Lung (tissue), 12 donors: ENCODE data around the gene STARD5. TPM values are rescaled to one million over a fixed set of nuclear protein-coding genes. Genes with fewer than 3 reads are reported as not detected.

Experiments
- ATAC-seq: fragments of 200-7000 bp; cut with Tn5 transposase; one replicate; pipeline ENCODE4 v1.9.1; 2020; ENCODE audit warnings: moderate number of reproducible peaks; ENCODE audit not compliant: insufficient read depth, low FRiP score
- DNase-seq, 3 donors: peaks; one replicate each; pipeline ENCODE4 v3.0.0-alpha.2; 2013 to 2017
- H3K27ac ChIP-seq, 2 donors: one replicate each; pipeline ENCODE4 v1.5.1; 2013; ENCODE audit warnings: mild to moderate bottlenecking in 2 of 2, moderate library complexity in 2 of 2, control low read depth in 1 of 2, inconsistent platforms in 1 of 2, low read depth in 1 of 2, low read length in 1 of 2
- H3K27me3 ChIP-seq, 3 donors: one replicate each; pipeline ENCODE4 v1.5.1; 2013; ENCODE audit warnings: low read length in 2 of 3; ENCODE audit not compliant: control insufficient read depth in 3 of 3, insufficient read depth in 3 of 3
- H3K36me3 ChIP-seq, 4 donors: one replicate each; pipeline ENCODE4 v1.5.1; 2013; ENCODE audit warnings: low read length in 4 of 4, mild to moderate bottlenecking in 1 of 4, moderate library complexity in 1 of 4; ENCODE audit not compliant: control insufficient read depth in 4 of 4, insufficient read depth in 4 of 4
- H3K4me1 ChIP-seq, 5 donors: one replicate each; pipeline ENCODE4 v1.5.1; 2013; ENCODE audit warnings: low read length in 5 of 5, mild to moderate bottlenecking in 2 of 5, moderate library complexity in 1 of 5; ENCODE audit not compliant: control insufficient read depth in 5 of 5, insufficient read depth in 5 of 5
- H3K4me3 ChIP-seq: one replicate; pipeline ENCODE4 v1.5.1; 2013; ENCODE audit warnings: mild to moderate bottlenecking, control low read depth, moderate library complexity
- H3K9ac ChIP-seq, 2 donors: one replicate each; pipeline ENCODE4 v1.5.1; 2013; ENCODE audit warnings: low read length in 2 of 2, control low read depth in 1 of 2; ENCODE audit not compliant: insufficient read depth in 1 of 2
- H3K9me3 ChIP-seq, 4 donors: one replicate each; pipeline ENCODE4 v1.5.1; 2013; ENCODE audit warnings: low read length in 3 of 4, mild to moderate bottlenecking in 1 of 4, moderate library complexity in 1 of 4; ENCODE audit not compliant: control insufficient read depth in 4 of 4, insufficient read depth in 3 of 4
- CTCF ChIP-seq: IDR thresholded peaks from 2 replicates; pipeline ENCODE4 v1.5.1; 2012; ENCODE audit warnings: mild to moderate bottlenecking; ENCODE audit errors: control extremely low read depth, extremely low read depth
- WGBS, 2 donors: extraction: QIAGEN DNeasy Blood & Tissue Kit; methylation state at CpG; one replicate each; pipeline ENCODE4 v1.1.7; 2013; 5-methylcytosine and 5-hydroxymethylcytosine counted together
- polyA plus RNA-seq, 2 donors: library from polyadenylated mRNA; stranded (reverse); fragments of 200-250 nt; gene quantifications; one replicate each; pipeline ENCODE4 v1.2.1, GENCODE V29; 2013
- total RNA-seq, 2 donors: library from RNA; depleted of rRNA in 1 of 2; stranded (reverse); fragments of >200 nt in 1 of 2; gene quantifications; one replicate each; pipeline ENCODE4 v1.2.1, GENCODE V29; 2014 to 2021
- donor health status: control.
- donor health status: control.
- donor health status: Bipolar disorder and iron deficiency.
- donor health status: healthy.
- donor health status: DM: yes; HTN: yes; CAD: no.

The STARD5 gene
- total and polyA plus RNA-seq, 4 donors, result 2.9 to 7.0 (median 5.0) TPM

- TF ChIP-seq CTCF, result no peak
- no peak overlapping the region for H3K27ac ChIP-seq
- H3K36me3 ChIP-seq, result no peaks in the 10 kb centered on the region
- H3K9ac ChIP-seq, result no peak overlapping the region
- no peak overlapping the region for H3K4me3 ChIP-seq
- DNase-seq (no peak), ATAC-seq (no peak)
- no peaks in the 10 kb centered on the region for H3K27me3 ChIP-seq
- H3K9me3 ChIP-seq, result no peaks in the 10 kb centered on the region
- H3K4me1 ChIP-seq, result peaks cover 0 to 19% (median 0%) of the 10 kb centered on the region in 5 donors
- 89 to 91% methylated on average over 5 of the region's 5 CpGs for WGBS, 2 donors
Observed at GRCh38 chr15:81339321-81339720, 15.4 kb upstream of the STARD5 start.

- Histone ChIP-seq H3K9me3 (no peaks in the 10 kb centered on the region), H3K27me3 (no peaks in the 10 kb centered on the region), H3K36me3 (no peaks in the 10 kb centered on the region), H3K4me1 (peaks cover 0 to 19% (median 0%) of the 10 kb centered on the region in 5 donors), H3K9ac (no peak overlapping the region), H3K4me3 (no peak overlapping the region), H3K27ac (peak overlapping the region in 1 of 2 donors; percentile 66)
- ATAC-seq, result peak; percentile 38
- WGBS, 2 donors, result 51 to 53% methylated on average over 8 of the region's 8 CpGs
- DNase-seq, result peak in 2 of 3 donors; percentile 18 to 64
- no peak for TF ChIP-seq CTCF
Observed at GRCh38 chr15:81338170-81339007, 14.4 kb upstream of the STARD5 start.

GRCh38 chr15:81337713-81338157 is 13.8 kb upstream of the STARD5 start:
- Histone ChIP-seq H3K4me1 (peaks cover 0 to 19% (median 0%) of the 10 kb centered on the region in 5 donors), H3K27ac (no peak overlapping the region), H3K4me3 (no peak overlapping the region), H3K9ac (no peak overlapping the region), H3K9me3 (no peaks in the 10 kb centered on the region), H3K36me3 (no peaks in the 10 kb centered on the region), H3K27me3 (no peaks in the 10 kb centered on the region)
- DNase-seq (peak in 1 of 3 donors; percentile 23), ATAC-seq (no peak)
- WGBS, 2 donors, result 73 to 86% methylated on average over 9 of the region's 9 CpGs
- no peak for TF ChIP-seq CTCF
